Breast epithelium (tissue), 3 donors: Measurements from ENCODE around the gene WWTR1.

Experiments used
- POLR2AphosphoS5 ChIP-seq, 3 donors: sonication (generic); formaldehyde crosslinking; IDR thresholded peaks; one replicate each; pipeline ENCODE4 v1.6.1; 2017; ENCODE audit warnings: antibody characterized with exemption in 3 of 3
- TF ChIP-seq, protein P1 (sequence below), 3 donors: fragments of 450-650 bp; IDR thresholded peaks; one replicate each; pipeline ENCODE4 v1.5.1; 2016 to 2017; ENCODE audit warnings: antibody characterized with exemption in 3 of 3, mild to moderate bottlenecking in 3 of 3, moderate library complexity in 3 of 3

DNA sequence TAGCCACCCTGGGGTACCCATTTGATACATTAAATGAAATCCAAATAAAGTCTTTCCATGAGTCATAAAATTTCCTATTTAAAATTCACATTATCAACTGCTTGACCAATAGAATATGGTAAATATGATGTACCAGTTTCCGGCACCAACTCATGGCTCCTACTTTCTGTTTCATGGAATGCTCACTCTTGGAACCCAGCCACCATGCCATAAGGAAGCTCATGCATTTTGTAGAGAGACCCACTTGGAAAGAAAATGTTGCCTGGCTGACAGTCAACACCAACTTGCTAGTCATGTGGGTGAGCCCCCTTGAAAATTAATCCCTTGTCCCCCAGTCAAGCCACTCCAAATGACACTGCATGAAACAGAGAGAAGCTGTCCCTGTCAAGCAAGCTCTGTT is 57.2 kb downstream of the WWTR1 start:
- TF ChIP-seq, protein P1, sequence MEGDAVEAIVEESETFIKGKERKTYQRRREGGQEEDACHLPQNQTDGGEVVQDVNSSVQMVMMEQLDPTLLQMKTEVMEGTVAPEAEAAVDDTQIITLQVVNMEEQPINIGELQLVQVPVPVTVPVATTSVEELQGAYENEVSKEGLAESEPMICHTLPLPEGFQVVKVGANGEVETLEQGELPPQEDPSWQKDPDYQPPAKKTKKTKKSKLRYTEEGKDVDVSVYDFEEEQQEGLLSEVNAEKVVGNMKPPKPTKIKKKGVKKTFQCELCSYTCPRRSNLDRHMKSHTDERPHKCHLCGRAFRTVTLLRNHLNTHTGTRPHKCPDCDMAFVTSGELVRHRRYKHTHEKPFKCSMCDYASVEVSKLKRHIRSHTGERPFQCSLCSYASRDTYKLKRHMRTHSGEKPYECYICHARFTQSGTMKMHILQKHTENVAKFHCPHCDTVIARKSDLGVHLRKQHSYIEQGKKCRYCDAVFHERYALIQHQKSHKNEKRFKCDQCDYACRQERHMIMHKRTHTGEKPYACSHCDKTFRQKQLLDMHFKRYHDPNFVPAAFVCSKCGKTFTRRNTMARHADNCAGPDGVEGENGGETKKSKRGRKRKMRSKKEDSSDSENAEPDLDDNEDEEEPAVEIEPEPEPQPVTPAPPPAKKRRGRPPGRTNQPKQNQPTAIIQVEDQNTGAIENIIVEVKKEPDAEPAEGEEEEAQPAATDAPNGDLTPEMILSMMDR (IDR thresholded peaks at IDR 0.05): no peak
- no peak for TF ChIP-seq POLR2AphosphoS5 (IDR thresholded peaks at IDR 0.05)
